Smooth muscle cell (in vitro differentiated cells): Measurements from ENCODE around the gene CDHR1. TPM values are rescaled to one million over a fixed set of nuclear protein-coding genes. Genes with fewer than 3 reads are reported as not detected.

Experiments
- DNase-seq: peaks from one replicate; lab custom pipeline; 2025; ENCODE audit not compliant: unreplicated experiment; lab: John Stamatoyannopoulos, UW
- H2AFZ ChIP-seq: fragments of 200-600 bp; sonication (generic); 2 replicates; pipeline ENCODE4 v1.6.0; 2016; ENCODE audit warnings: antibody characterized with exemption, low read depth, mild to moderate bottlenecking
- H3F3A ChIP-seq: fragments of 200-600 bp; sonication (generic); 2 replicates; pipeline ENCODE4 v1.6.0; 2017; ENCODE audit warnings: antibody characterized with exemption, low read depth
- H3K27ac ChIP-seq: fragments of 200-600 bp; sonication (generic); 2 replicates; pipeline ENCODE4 v1.5.1; 2016; ENCODE audit warnings: low read depth, mild to moderate bottlenecking
- H3K27me3 ChIP-seq: fragments of 200-600 bp; sonication (generic); 2 replicates; pipeline ENCODE4 v1.6.1; 2016; ENCODE audit warnings: low read depth, mild to moderate bottlenecking
- H3K36me3 ChIP-seq: fragments of 200-600 bp; sonication (generic); 2 replicates; pipeline ENCODE4 v1.5.1; 2016; ENCODE audit warnings: low read depth
- H3K4me1 ChIP-seq: fragments of 200-600 bp; sonication (generic); 2 replicates; pipeline ENCODE4 v1.5.1; 2016; ENCODE audit warnings: low read depth
- H3K4me2 ChIP-seq: fragments of 200-600 bp; sonication (generic); 2 replicates; pipeline ENCODE4 v1.6.0; 2016; ENCODE audit warnings: mild to moderate bottlenecking
- H3K4me3 ChIP-seq: fragments of 200-600 bp; sonication (generic); 2 replicates; pipeline ENCODE4 v1.5.1; 2016; ENCODE audit warnings: mild to moderate bottlenecking
- H3K79me2 ChIP-seq: fragments of 200-600 bp; sonication (generic); 2 replicates; pipeline ENCODE4 v1.6.0; 2016; ENCODE audit warnings: low read depth, mild to moderate bottlenecking
- H3K9ac ChIP-seq: fragments of 200-600 bp; sonication (generic); 2 replicates; pipeline ENCODE4 v1.6.0; 2016; ENCODE audit warnings: low read depth
- H3K9me3 ChIP-seq: fragments of 200-600 bp; sonication (generic); replicated peaks from 2 replicates; pipeline ENCODE4 v1.5.1; 2016; ENCODE audit warnings: low read depth
- H4K20me1 ChIP-seq: fragments of 200-600 bp; sonication (generic); 2 replicates; pipeline ENCODE4 v1.6.0; 2016; ENCODE audit warnings: low read depth
- CTCF ChIP-seq: fragments of 200-600 bp; sonication (generic); IDR thresholded peaks from 2 replicates; pipeline ENCODE4 v1.5.1; 2017; ENCODE audit warnings: borderline replicate concordance, mild to moderate bottlenecking, antibody characterized with exemption; ENCODE audit not compliant: insufficient read depth, poor library complexity, severe bottlenecking
- WGBS: methylation state at CpG from one replicate; pipeline ENCODE4 v1.1.7; 2016; ENCODE audit warnings: low lambda C conversion rate; 5-methylcytosine and 5-hydroxymethylcytosine counted together
- polyA plus RNA-seq: library from polyadenylated mRNA; unstranded; fragments of >200 nt; fragmentation: Nextera tagmentation; extraction: Ambion mirVana; gene quantifications from 2 replicates; pipeline ENCODE4 v1.2.1, GENCODE V29; 2016
- total RNA-seq: library from RNA; depleted of rRNA; stranded (reverse); fragments of >200 nt; gene quantifications from 2 replicates; pipeline ENCODE4 v1.2.3, GENCODE V29; 2014

Gene CDHR1
- total and polyA plus RNA-seq, 2 experiments from 2014 or later: 0.67 to 1.2 TPM

- TF ChIP-seq CTCF: no peak
- no peaks in the 10 kb centered on the region for H3K79me2 ChIP-seq
These were observed 47.0 kb downstream of the CDHR1 start, which contains the start of gene LRIT1 for GRCh38 chr10:84241185-84241790. LRIT1 (minus strand) TSS chr10:84241546; CDS start chr10:84241439, 107 bp downstream.

GRCh38 chr10:84243759-84244158 lies 49.4 kb downstream of the CDHR1 start:
- no peaks in the 10 kb centered on the region for H3K27me3 ChIP-seq
- no peaks in the 10 kb centered on the region for H3F3A ChIP-seq
- no peak overlapping the region for H3K4me3 ChIP-seq
- no peak for TF ChIP-seq CTCF
- no peaks in the 10 kb centered on the region for H4K20me1 ChIP-seq
- H3K79me2 ChIP-seq: no peaks in the 10 kb centered on the region
- no peaks in the 10 kb centered on the region for H3K9me3 ChIP-seq
- H2AFZ ChIP-seq: no peak overlapping the region
- H3K36me3 ChIP-seq: no peaks in the 10 kb centered on the region
- no peak overlapping the region for H3K9ac ChIP-seq
- peaks cover 20% of the 10 kb centered on the region for H3K4me1 ChIP-seq
- 85% methylated on average over 3 of the region's 3 CpGs for WGBS
- H3K27ac ChIP-seq: no peak overlapping the region
- DNase-seq: no peak
- H3K4me2 ChIP-seq: no peak overlapping the region

More at GRCh38 chr10:84241185-84241790, 47.0 kb downstream of the CDHR1 start, which contains the start of gene LRIT1:
- Histone ChIP-seq H2AFZ (no peak within 1 kb of the TSS), H3K36me3 (no peaks in the 10 kb centered on the region), H3K4me3 (no peak within 1 kb of the TSS), H3K9me3 (no peaks in the 10 kb centered on the region), H3K9ac (no peak within 1 kb of the TSS), H4K20me1 (no peaks in the 10 kb centered on the region), H3K4me2 (no peak within 1 kb of the TSS), H3K27me3 (peaks cover 8% of the 10 kb centered on the region), H3K27ac (no peak within 1 kb of the TSS), H3F3A (no peaks in the 10 kb centered on the region), H3K4me1 (peaks cover 19% of the 10 kb centered on the region)
- 82% methylated on average over 10 of the region's 13 CpGs for WGBS
- DNase-seq: no peak

- TF ChIP-seq CTCF: no peak
- Histone ChIP-seq H3K9me3 (no peaks in the 10 kb centered on the region), H3K4me2 (no peak within 1 kb of the TSS), H4K20me1 (no peaks in the 10 kb centered on the region), H3K4me3 (no peak within 1 kb of the TSS), H3K4me1 (peaks cover 20% of the 10 kb centered on the region), H3F3A (no peaks in the 10 kb centered on the region), H3K27me3 (no peaks in the 10 kb centered on the region), H3K36me3 (no peaks in the 10 kb centered on the region), H3K79me2 (no peaks in the 10 kb centered on the region), H2AFZ (no peak within 1 kb of the TSS), H3K27ac (no peak within 1 kb of the TSS), H3K9ac (no peak within 1 kb of the TSS)
- no peak for DNase-seq
- 70% methylated on average over 9 of the region's 9 CpGs for WGBS
These were observed 50.4 kb downstream of the CDHR1 start, which contains the start of gene RGR for GRCh38 chr10:84244651-84245270. RGR (plus strand) TSS chr10:84245053; CDS start chr10:84245091, 38 bp downstream.
